HEK293 (cell line): ENCODE data around the gene NDOR1.

ENCODE experiments used
- BCL11B ChIP-seq: fragments of 450-650 bp; formaldehyde crosslinking; IDR thresholded peaks from 2 replicates; pipeline ENCODE4 v1.5.1; 2016; ENCODE audit warnings: low read depth, missing biosample characterization, missing genetic modification characterization
- PRDM1 ChIP-seq: fragments of 450-650 bp; formaldehyde crosslinking; IDR thresholded peaks from 2 replicates; pipeline ENCODE4; 2016; ENCODE audit warnings: missing biosample characterization, missing genetic modification characterization
- PRDM4 ChIP-seq: fragments of 450-650 bp; formaldehyde crosslinking; IDR thresholded peaks from 2 replicates; pipeline ENCODE4 v1.5.1; 2017; ENCODE audit warnings: missing biosample characterization, missing genetic modification characterization
- TSHZ1 ChIP-seq: fragments of 450-650 bp; formaldehyde crosslinking; IDR thresholded peaks from 2 replicates; pipeline ENCODE4 v1.5.1; 2016; ENCODE audit warnings: missing biosample characterization, missing genetic modification characterization, borderline replicate concordance
- ZNF112 ChIP-seq: fragments of 450-650 bp; formaldehyde crosslinking; IDR thresholded peaks from 2 replicates; pipeline ENCODE4 v1.5.0; 2017; ENCODE audit warnings: missing biosample characterization, missing genetic modification characterization
- ZNF169 ChIP-seq: fragments of 450-650 bp; formaldehyde crosslinking; IDR thresholded peaks from 2 replicates; pipeline ENCODE4 v1.5.1; 2016; ENCODE audit warnings: missing biosample characterization, missing genetic modification characterization
- ZNF19 ChIP-seq: fragments of 450-650 bp; formaldehyde crosslinking; IDR thresholded peaks from 2 replicates; pipeline ENCODE4; 2016; ENCODE audit warnings: missing biosample characterization, missing genetic modification characterization, low read depth
- ZNF24 ChIP-seq: fragments of 450-650 bp; formaldehyde crosslinking; IDR thresholded peaks from 2 replicates; pipeline ENCODE4 v1.5.1; 2016; ENCODE audit warnings: missing biosample characterization, missing genetic modification characterization
- ZNF248 ChIP-seq: fragments of 450-650 bp; formaldehyde crosslinking; IDR thresholded peaks from 2 replicates; pipeline ENCODE4 v1.5.1; 2017; ENCODE audit warnings: missing biosample characterization, missing genetic modification characterization
- ZNF510 ChIP-seq: fragments of 450-650 bp; formaldehyde crosslinking; IDR thresholded peaks from 2 replicates; pipeline ENCODE4 v1.5.1; 2018; ENCODE audit warnings: mild to moderate bottlenecking, missing genetic modification characterization, missing biosample characterization; ENCODE audit not compliant: insufficient replicate concordance
- ZNF549 ChIP-seq: fragments of 450-650 bp; IDR thresholded peaks from 2 replicates; pipeline ENCODE4 v1.5.1; 2018; ENCODE audit warnings: missing biosample characterization, missing genetic modification characterization, mild to moderate bottlenecking, inconsistent platforms, moderate library complexity
- ZNF621 ChIP-seq: fragments of 450-650 bp; formaldehyde crosslinking; IDR thresholded peaks from 2 replicates; pipeline ENCODE4 v1.5.1; 2017; ENCODE audit warnings: missing biosample characterization, missing genetic modification characterization
- ZNF792 ChIP-seq: fragments of 450-650 bp; formaldehyde crosslinking; IDR thresholded peaks from 2 replicates; pipeline ENCODE4 v1.5.1; 2016; ENCODE audit warnings: missing biosample characterization, missing genetic modification characterization
- ZNF830 ChIP-seq: fragments of 450-650 bp; IDR thresholded peaks from 2 replicates; pipeline ENCODE4 v1.5.0; 2018; ENCODE audit warnings: missing biosample characterization, missing genetic modification characterization, low read depth, mild to moderate bottlenecking, moderate library complexity
- ZNF837 ChIP-seq: fragments of 450-650 bp; formaldehyde crosslinking; IDR thresholded peaks from 2 replicates; pipeline ENCODE4 v1.5.1; 2016; ENCODE audit warnings: missing biosample characterization, missing genetic modification characterization
- ZXDB ChIP-seq: fragments of 450-650 bp; formaldehyde crosslinking; IDR thresholded peaks from 2 replicates; pipeline ENCODE4 v1.5.1; 2016; ENCODE audit warnings: missing biosample characterization, missing genetic modification characterization
- TF ChIP-seq, protein P1 (sequence below): fragments of 450-650 bp; formaldehyde crosslinking; IDR thresholded peaks from 2 replicates; pipeline ENCODE4 v1.5.0; 2017; ENCODE audit warnings: missing biosample characterization, missing genetic modification characterization, borderline replicate concordance
- TF ChIP-seq, protein P2 (sequence below): fragments of 450-650 bp; formaldehyde crosslinking; IDR thresholded peaks from 2 replicates; pipeline ENCODE4 v1.5.1; 2016; ENCODE audit warnings: missing biosample characterization, missing genetic modification characterization
- TF ChIP-seq, protein P3 (sequence below): fragments of 450-650 bp; formaldehyde crosslinking; IDR thresholded peaks from 2 replicates; pipeline ENCODE4 v1.5.1; 2017; ENCODE audit warnings: missing biosample characterization, missing genetic modification characterization

NDOR1 gene

GRCh38 chr9:137188086-137188489, 17.4 kb upstream of the NDOR1 start (continued):
- TF ChIP-seq, protein P1, sequence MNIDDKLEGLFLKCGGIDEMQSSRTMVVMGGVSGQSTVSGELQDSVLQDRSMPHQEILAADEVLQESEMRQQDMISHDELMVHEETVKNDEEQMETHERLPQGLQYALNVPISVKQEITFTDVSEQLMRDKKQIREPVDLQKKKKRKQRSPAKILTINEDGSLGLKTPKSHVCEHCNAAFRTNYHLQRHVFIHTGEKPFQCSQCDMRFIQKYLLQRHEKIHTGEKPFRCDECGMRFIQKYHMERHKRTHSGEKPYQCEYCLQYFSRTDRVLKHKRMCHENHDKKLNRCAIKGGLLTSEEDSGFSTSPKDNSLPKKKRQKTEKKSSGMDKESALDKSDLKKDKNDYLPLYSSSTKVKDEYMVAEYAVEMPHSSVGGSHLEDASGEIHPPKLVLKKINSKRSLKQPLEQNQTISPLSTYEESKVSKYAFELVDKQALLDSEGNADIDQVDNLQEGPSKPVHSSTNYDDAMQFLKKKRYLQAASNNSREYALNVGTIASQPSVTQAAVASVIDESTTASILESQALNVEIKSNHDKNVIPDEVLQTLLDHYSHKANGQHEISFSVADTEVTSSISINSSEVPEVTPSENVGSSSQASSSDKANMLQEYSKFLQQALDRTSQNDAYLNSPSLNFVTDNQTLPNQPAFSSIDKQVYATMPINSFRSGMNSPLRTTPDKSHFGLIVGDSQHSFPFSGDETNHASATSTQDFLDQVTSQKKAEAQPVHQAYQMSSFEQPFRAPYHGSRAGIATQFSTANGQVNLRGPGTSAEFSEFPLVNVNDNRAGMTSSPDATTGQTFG = no peak
- TF ChIP-seq ZNF169 (tag by site-specific recombination) = no peak
- no peak for TF ChIP-seq ZNF792
- TF ChIP-seq ZNF837 (tag by site-specific recombination) = peak; percentile 88; the same call in 1 of the 2 replicates
- TF ChIP-seq, protein P2, sequence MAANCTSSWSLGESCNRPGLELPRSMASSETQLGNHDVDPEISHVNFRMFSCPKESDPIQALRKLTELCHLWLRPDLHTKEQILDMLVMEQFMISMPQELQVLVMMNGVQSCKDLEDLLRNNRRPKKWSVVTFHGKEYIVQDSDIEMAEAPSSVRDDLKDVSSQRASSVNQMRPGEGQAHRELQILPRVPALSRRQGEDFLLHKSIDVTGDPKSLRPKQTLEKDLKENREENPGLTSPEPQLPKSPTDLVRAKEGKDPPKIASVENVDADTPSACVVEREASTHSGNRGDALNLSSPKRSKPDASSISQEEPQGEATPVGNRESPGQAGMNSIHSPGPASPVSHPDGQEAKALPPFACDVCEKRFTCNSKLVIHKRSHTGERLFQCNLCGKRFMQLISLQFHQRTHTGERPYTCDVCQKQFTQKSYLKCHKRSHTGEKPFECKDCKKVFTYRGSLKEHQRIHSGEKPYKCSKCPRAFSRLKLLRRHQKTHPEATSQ (tag by site-specific recombination) = peak; percentile 79; the same call in 1 of the 2 replicates
- no peak for TF ChIP-seq ZNF112 (tag by site-specific recombination)
- no peak for TF ChIP-seq ZNF830 (tag by site-specific recombination)
- no peak for TF ChIP-seq ZNF621 (tag by site-specific recombination)
- TF ChIP-seq, protein P3, sequence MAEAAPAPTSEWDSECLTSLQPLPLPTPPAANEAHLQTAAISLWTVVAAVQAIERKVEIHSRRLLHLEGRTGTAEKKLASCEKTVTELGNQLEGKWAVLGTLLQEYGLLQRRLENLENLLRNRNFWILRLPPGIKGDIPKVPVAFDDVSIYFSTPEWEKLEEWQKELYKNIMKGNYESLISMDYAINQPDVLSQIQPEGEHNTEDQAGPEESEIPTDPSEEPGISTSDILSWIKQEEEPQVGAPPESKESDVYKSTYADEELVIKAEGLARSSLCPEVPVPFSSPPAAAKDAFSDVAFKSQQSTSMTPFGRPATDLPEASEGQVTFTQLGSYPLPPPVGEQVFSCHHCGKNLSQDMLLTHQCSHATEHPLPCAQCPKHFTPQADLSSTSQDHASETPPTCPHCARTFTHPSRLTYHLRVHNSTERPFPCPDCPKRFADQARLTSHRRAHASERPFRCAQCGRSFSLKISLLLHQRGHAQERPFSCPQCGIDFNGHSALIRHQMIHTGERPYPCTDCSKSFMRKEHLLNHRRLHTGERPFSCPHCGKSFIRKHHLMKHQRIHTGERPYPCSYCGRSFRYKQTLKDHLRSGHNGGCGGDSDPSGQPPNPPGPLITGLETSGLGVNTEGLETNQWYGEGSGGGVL (tag by site-specific recombination) = no peak
- no peak for TF ChIP-seq ZXDB (tag by site-specific recombination)
- TF ChIP-seq ZNF510 (tag by site-specific recombination) = no peak
- no peak for TF ChIP-seq PRDM1 (tag by site-specific recombination)
- no peak for TF ChIP-seq ZNF549 (tag by site-specific recombination)
- no peak for TF ChIP-seq ZNF19 (tag by site-specific recombination)
- TF ChIP-seq ZNF248 = no peak
- no peak for TF ChIP-seq ZNF24
- no peak for TF ChIP-seq BCL11B (tag by site-specific recombination)
- TF ChIP-seq PRDM4 (tag by site-specific recombination) = no peak
- no peak for TF ChIP-seq TSHZ1
